Measurements from ENCODE around the gene LMF1. TPM values are rescaled to one million over a fixed set of nuclear protein-coding genes. Genes with fewer than 3 reads are reported as not detected.

LMF1 gene
- total RNA-seq, 1 experiment from 2014 or later: 12.8 TPM

DNA sequence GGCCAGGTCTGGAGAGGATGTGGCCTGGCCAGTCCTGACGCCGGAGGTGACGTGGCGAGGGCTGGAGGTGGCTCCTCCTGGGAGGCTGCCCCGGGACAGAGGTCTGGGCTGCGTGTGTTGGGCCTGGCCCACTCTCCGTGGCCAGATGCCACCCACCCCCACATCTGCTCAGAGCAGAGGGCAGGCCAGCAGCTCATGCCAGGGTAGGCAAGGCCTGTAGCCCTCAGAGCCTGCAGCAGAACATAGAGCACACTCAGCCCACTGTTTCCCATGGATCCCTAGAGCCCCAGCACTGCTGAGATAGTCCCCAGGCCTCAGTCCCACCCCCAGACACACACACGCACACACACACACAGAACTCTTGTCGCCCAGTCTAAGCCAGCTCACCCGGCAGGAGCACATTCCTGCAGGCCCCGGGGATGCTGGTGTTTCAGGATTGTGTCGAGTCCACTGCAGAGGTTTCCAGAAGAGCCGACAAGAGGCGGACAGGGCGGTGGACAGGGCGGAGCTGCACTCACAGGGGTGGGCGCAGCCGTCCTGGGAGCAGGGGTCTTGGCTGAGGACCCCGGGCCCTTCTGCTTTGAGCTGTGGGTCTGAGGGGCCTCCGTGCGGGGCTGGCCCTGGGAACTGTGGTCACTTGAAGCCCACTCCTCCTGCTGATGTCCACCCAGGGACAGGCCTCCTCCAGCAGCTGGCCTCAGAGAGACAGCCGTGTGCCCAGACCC is 44.1 kb upstream of the LMF1 start:
- CTCF ChIA-PET: no interaction called here
- DNase-seq (ENCODE audit: low read depth, low spot score): no peak
- H3K4me3 ChIP-seq (replicated peaks in 1 of 2; ENCODE audit: low read depth in 1 of 2, low read length in 2 of 2): no peak overlapping the region
- no peak overlapping the region for H3K9ac ChIP-seq (ENCODE audit: low read length)
- intact Hi-C loops (cut with micrococcal nuclease): no loop called here
- BruUV-seq (replicated peaks): no TSS peak
- no peak overlapping the region for H3K4me2 ChIP-seq (ENCODE audit: low read length)
- RAD21 ChIA-PET (ENCODE audit: low non-redundant PET in 1 of 2, low total read pairs in 2 of 2, uncharacterized antibody in 2 of 2, unreplicated experiment in 2 of 2): no interaction called here
- H2AFZ ChIP-seq (ENCODE audit: low read depth, low read length, poor library complexity, severe bottlenecking): no peak overlapping the region
- POLR2A ChIA-PET: no interaction called here
- H3K9me2 ChIP-seq (ENCODE audit: insufficient read depth): no peaks in the 10 kb centered on the region
- no peak overlapping the region for H3K27ac ChIP-seq (ENCODE audit: low read depth, low read length)
- peaks cover 19% of the 10 kb centered on the region; the same call in 1 of the 2 replicates for H3K27me3 ChIP-seq (ENCODE audit: insufficient read depth, low read length)
- no peaks in the 10 kb centered on the region for H4K20me1 ChIP-seq (ENCODE audit: insufficient read depth)
- TF ChIP-seq SP1 (IDR thresholded peaks at IDR 0.05; ENCODE audit: low read depth) (no peak), SRF (IDR thresholded peaks at IDR 0.05; ENCODE audit: low read depth) (no peak), MAX (IDR thresholded peaks at IDR 0.05) (no peak), ZFX (IDR thresholded peaks at IDR 0.05) (no peak), YY1 (IDR thresholded peaks at IDR 0.05; ENCODE audit: extremely low read depth, insufficient replicate concordance, low read depth, low read length) (no peak), JUND (IDR thresholded peaks at IDR 0.05) (no peak), REST (IDR thresholded peaks at IDR 0.05; ENCODE audit: low read depth) (no peak), POLR2AphosphoS5 (IDR thresholded peaks at IDR 0.05; ENCODE audit: low read depth, low read length) (no peak), TCF7L2 (IDR thresholded peaks at IDR 0.05; ENCODE audit: borderline replicate concordance, extremely low read depth, insufficient read depth, insufficient read length) (no peak), ZNF274 (IDR thresholded peaks at IDR 0.05; ENCODE audit: low read depth, low read length) (no peak), ELF1 (IDR thresholded peaks at IDR 0.05; ENCODE audit: borderline replicate concordance, low read depth) (no peak), RAD21 (IDR thresholded peaks at IDR 0.05; ENCODE audit: low read depth) (no peak), EZH2phosphoT487 (IDR thresholded peaks at IDR 0.05; ENCODE audit: borderline replicate concordance) (no peak), EZH2 (IDR thresholded peaks at IDR 0.05) (no peak), FOSL1 (IDR thresholded peaks at IDR 0.05; ENCODE audit: low read depth) (no peak), CEBPB (IDR thresholded peaks at IDR 0.05; ENCODE audit: low read depth) (no peak), POLR2A (IDR thresholded peaks at IDR 0.05; ENCODE audit: borderline replicate concordance, extremely low read depth, insufficient read depth, insufficient read length) (no peak)
- TF ChIP-seq, protein P1, sequence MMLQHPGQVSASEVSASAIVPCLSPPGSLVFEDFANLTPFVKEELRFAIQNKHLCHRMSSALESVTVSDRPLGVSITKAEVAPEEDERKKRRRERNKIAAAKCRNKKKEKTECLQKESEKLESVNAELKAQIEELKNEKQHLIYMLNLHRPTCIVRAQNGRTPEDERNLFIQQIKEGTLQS (IDR thresholded peaks at IDR 0.05): no peak
- TF ChIP-seq, protein P2, sequence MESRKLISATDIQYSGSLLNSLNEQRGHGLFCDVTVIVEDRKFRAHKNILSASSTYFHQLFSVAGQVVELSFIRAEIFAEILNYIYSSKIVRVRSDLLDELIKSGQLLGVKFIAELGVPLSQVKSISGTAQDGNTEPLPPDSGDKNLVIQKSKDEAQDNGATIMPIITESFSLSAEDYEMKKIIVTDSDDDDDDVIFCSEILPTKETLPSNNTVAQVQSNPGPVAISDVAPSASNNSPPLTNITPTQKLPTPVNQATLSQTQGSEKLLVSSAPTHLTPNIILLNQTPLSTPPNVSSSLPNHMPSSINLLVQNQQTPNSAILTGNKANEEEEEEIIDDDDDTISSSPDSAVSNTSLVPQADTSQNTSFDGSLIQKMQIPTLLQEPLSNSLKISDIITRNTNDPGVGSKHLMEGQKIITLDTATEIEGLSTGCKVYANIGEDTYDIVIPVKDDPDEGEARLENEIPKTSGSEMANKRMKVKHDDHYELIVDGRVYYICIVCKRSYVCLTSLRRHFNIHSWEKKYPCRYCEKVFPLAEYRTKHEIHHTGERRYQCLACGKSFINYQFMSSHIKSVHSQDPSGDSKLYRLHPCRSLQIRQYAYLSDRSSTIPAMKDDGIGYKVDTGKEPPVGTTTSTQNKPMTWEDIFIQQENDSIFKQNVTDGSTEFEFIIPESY (IDR thresholded peaks at IDR 0.05; ENCODE audit: extremely low read depth, insufficient replicate concordance, low read length): no peak
- TF ChIP-seq, protein P3, sequence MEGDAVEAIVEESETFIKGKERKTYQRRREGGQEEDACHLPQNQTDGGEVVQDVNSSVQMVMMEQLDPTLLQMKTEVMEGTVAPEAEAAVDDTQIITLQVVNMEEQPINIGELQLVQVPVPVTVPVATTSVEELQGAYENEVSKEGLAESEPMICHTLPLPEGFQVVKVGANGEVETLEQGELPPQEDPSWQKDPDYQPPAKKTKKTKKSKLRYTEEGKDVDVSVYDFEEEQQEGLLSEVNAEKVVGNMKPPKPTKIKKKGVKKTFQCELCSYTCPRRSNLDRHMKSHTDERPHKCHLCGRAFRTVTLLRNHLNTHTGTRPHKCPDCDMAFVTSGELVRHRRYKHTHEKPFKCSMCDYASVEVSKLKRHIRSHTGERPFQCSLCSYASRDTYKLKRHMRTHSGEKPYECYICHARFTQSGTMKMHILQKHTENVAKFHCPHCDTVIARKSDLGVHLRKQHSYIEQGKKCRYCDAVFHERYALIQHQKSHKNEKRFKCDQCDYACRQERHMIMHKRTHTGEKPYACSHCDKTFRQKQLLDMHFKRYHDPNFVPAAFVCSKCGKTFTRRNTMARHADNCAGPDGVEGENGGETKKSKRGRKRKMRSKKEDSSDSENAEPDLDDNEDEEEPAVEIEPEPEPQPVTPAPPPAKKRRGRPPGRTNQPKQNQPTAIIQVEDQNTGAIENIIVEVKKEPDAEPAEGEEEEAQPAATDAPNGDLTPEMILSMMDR (IDR thresholded peaks at IDR 0.05 in 2 of 3, conservative IDR thresholded peaks at IDR 0.05 in 1 of 3; ENCODE audit: borderline replicate concordance in 1 of 3, insufficient read depth in 1 of 3, low read depth in 2 of 3, low read length in 2 of 3): no peak
- no peaks in the 10 kb centered on the region for H3K36me3 ChIP-seq (ENCODE audit: control insufficient read depth in 1 of 2, insufficient read depth in 2 of 2, low read length in 2 of 2)
- H3K79me2 ChIP-seq (ENCODE audit: insufficient read depth, low read length): no peaks in the 10 kb centered on the region
- ATAC-seq: no peak
- H3K4me1 ChIP-seq (ENCODE audit: control insufficient read depth in 1 of 2, insufficient read depth in 2 of 2, low read length in 2 of 2): no peaks in the 10 kb centered on the region
- no peaks in the 10 kb centered on the region for H3K9me3 ChIP-seq (ENCODE audit: control insufficient read depth in 1 of 2, insufficient read depth in 1 of 2, low read depth in 1 of 2, low read length in 2 of 2)

Data from HCT116 (cell line).